Skeletal muscle satellite cell (primary cell): ENCODE results near the gene DYNC1I1.

ENCODE experiments used
- H3K27me3 ChIP-seq: 2 replicates; pipeline ENCODE4 v1.7.0; 2013; ENCODE audit warnings: low read length; ENCODE audit not compliant: control insufficient read depth, insufficient read depth
- H3K36me3 ChIP-seq: 2 replicates; pipeline ENCODE4 v1.7.0; 2013; ENCODE audit warnings: mild to moderate bottlenecking, control low read depth, low read length; ENCODE audit not compliant: insufficient read depth
- H3K4me1 ChIP-seq: 2 replicates; pipeline ENCODE4 v1.7.0; 2013; ENCODE audit warnings: low read length; ENCODE audit not compliant: control insufficient read depth, insufficient read depth
- H3K4me2 ChIP-seq: 2 replicates; pipeline ENCODE4 v1.7.0; 2013; ENCODE audit warnings: mild to moderate bottlenecking, low read length
- H3K4me3 ChIP-seq: 2 replicates; pipeline ENCODE4 v1.7.0; 2013; ENCODE audit warnings: low read length
- H3K9ac ChIP-seq: 2 replicates; pipeline ENCODE4 v1.7.0; 2013; ENCODE audit warnings: mild to moderate bottlenecking, low read depth, low read length, moderate library complexity
- H3K9me3 ChIP-seq: replicated peaks from 2 replicates; pipeline ENCODE4 v1.7.0; 2013; ENCODE audit warnings: mild to moderate bottlenecking, control low read depth, low read length

DYNC1I1 gene

DNA sequence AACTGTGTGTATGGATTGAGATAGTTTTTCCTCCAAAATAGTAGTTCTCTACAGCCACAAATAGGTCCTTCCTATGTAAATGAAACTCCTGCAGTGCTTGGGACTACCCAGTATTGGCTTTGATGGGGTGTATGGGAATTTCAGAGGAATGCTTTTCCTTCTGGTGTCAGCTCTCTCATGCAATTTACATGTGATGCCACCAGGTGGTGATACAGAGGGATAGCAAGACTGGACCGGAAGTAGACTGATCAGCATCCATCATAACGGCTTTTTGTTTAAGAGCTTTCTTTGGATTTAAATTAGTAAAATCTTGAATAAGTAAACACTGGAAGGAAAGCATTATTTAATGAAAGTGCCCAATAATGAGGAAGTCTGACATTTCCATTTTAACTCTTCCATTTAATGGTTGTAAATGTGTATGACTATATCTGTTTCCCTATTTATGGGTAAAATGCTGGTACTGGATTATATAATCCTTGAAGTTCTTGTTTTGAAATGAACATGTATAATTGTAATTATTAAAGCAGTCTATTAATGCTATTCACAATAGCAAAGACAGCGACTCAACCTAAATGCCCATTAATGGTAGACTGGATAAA is 22.7 kb downstream of the DYNC1I1 start:
- Histone ChIP-seq H3K4me2 (no peak overlapping the region), H3K9ac (no peak overlapping the region), H3K27me3 (no peaks in the 10 kb centered on the region), H3K4me3 (no peak overlapping the region), H3K4me1 (peaks cover 9% of the 10 kb centered on the region), H3K9me3 (no peaks in the 10 kb centered on the region), H3K36me3 (no peaks in the 10 kb centered on the region)

DNA sequence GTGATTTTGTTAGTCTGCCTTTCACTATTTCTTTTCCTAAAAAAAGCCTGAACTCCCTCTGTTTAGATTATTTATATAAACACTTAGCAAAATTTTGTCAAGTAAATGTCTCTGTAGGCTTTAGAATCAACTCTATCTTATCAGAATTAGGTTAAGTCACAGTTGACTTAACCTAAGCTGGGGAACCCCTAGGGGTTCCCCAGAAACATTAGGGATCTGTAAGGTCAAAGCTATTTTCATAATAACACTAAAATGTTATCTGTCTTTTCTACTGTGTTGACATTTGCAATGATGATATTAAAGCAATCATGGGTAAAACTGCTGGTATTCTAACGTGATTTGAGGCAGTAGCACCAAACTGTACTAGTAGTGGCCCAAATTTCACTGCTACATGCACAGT is 24.3 kb downstream of the DYNC1I1 start:
- Histone ChIP-seq H3K4me2 (no peak overlapping the region), H3K4me1 (peaks cover 9% of the 10 kb centered on the region), H3K36me3 (no peaks in the 10 kb centered on the region)

DNA sequence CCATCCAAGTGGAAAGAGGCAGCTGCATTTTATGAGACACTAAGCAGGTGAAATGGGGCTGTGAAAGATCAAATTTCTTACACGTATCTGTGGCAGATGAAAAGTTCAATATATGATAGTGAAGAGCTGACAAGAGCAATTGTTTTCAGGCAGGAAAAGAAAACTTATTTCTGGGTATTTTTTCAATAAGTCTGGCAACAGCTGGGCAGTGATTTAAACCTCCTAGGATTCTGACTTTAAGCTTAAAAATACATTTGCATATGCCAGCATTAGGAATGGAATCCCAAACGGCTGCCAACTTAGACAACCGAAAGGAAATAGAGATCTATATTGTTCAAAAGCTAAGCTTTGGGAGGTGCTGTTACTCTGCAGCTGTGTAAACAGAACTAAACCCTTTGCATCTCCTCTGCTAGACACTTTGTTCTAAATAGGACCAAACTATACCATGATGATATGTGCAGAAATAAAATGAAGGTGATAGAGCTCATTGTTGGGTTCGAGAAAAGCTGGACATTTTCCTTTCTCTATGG is 26.1 kb downstream of the DYNC1I1 start:
- Histone ChIP-seq H3K4me3 (peak overlapping the region; percentile 33), H3K27me3 (no peaks in the 10 kb centered on the region), H3K4me2 (peak overlapping the region; percentile 69), H3K9me3 (no peaks in the 10 kb centered on the region), H3K9ac (peak overlapping the region; percentile 21), H3K4me1 (peaks cover 9% of the 10 kb centered on the region), H3K36me3 (no peaks in the 10 kb centered on the region)

More for the DNA sequence above, 24.3 kb downstream of the DYNC1I1 start:
- H3K4me3 ChIP-seq: no peak overlapping the region
- no peaks in the 10 kb centered on the region for H3K9me3 ChIP-seq
- H3K9ac ChIP-seq: no peak overlapping the region
- no peaks in the 10 kb centered on the region for H3K27me3 ChIP-seq

DNA sequence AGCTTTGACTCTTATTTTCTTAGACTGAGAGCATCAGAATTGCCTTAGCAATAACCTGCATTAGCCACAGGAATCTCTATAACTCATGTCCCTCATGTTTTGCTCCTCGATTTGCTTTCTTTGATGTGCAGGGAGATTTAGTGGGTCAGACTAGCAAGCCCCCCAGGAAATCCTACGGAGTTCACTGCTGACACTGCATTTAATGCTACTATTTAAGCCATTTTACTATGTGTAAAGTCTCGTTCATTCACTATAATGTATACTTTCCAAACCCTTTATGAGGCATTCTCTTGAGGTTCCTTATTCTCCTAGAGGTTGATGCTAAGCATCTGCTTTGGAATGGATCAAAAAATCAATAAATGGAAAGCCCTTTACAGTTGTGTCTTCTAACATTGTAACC is 28.4 kb downstream of the DYNC1I1 start:
- Histone ChIP-seq H3K4me1 (peaks cover 9% of the 10 kb centered on the region), H3K4me2 (no peak overlapping the region), H3K36me3 (no peaks in the 10 kb centered on the region), H3K9me3 (no peaks in the 10 kb centered on the region), H3K27me3 (no peaks in the 10 kb centered on the region), H3K9ac (no peak overlapping the region), H3K4me3 (no peak overlapping the region)

DNA sequence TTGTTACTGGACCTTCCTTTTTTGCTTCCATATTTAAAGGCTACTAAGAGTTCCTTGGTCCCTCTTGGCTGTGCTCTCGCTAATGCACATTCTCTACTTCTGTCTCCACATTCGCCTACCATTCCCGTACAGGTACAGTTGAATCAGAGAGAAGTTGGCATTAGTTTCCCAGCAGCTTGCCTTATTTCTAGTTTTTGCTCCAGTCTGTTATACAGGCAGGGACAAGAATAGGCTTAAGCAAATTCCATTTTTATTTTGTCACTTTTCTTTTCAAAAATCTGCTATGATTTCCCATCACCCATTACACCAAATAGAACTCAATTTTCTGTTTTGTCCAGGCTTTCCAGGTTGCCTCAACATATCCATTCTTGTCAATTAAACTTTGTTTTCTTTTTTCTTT is 29.9 kb downstream of the DYNC1I1 start:
- Histone ChIP-seq H3K9me3 (no peaks in the 10 kb centered on the region), H3K27me3 (no peaks in the 10 kb centered on the region), H3K9ac (no peak overlapping the region), H3K36me3 (no peaks in the 10 kb centered on the region), H3K4me3 (no peak overlapping the region), H3K4me1 (peaks cover 9% of the 10 kb centered on the region), H3K4me2 (no peak overlapping the region)

DNA sequence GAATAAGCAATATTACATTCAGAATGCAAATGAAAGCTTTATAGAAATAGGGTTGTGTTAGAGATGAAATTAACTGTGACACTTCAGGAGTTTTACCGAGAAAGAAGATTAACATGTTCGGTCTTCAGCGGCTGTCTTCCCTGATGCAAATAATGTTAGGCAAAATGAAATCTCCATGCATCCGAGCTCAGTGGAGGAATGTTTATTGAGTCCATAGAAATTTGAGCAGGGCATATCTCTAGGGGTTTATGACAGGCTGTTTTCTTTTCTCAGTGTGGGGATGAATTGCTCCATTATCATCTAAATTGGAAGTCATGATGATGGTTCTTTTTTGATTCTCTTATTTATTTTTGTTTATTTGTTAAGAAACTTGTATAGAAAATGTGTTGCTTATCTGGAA is 31.7 kb downstream of the DYNC1I1 start:
- H3K27me3 ChIP-seq: no peaks in the 10 kb centered on the region

DNA sequence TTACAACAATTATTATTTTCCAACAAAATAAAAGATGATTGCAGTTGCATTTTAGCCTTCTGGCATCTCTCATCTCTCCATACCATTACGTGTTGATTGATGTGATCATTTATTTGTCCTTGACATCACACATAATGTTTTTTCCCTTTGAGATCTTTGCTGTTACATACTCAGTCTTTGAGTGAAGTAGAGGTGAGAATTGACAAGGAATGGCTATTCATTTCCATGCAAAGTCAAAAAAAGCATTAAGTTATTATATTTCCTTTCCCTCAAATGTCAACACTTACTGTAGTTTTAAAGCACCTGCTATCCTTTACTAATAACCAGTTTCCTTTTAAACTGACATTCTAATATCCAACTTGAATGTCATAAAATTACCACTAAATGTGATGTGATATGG is 33.6 kb downstream of the DYNC1I1 start:
- H3K9ac ChIP-seq: no peak overlapping the region
- no peaks in the 10 kb centered on the region for H3K27me3 ChIP-seq
- H3K9me3 ChIP-seq: no peaks in the 10 kb centered on the region
- H3K4me3 ChIP-seq: no peak overlapping the region
- no peak overlapping the region for H3K4me2 ChIP-seq
- H3K36me3 ChIP-seq: no peaks in the 10 kb centered on the region
- no peaks in the 10 kb centered on the region for H3K4me1 ChIP-seq

More for the DNA sequence above, 31.7 kb downstream of the DYNC1I1 start:
- H3K4me1 ChIP-seq: no peaks in the 10 kb centered on the region
- H3K36me3 ChIP-seq: no peaks in the 10 kb centered on the region
- no peak overlapping the region for H3K4me2 ChIP-seq
- no peaks in the 10 kb centered on the region for H3K9me3 ChIP-seq
- H3K4me3 ChIP-seq: no peak overlapping the region
- no peak overlapping the region for H3K9ac ChIP-seq

DNA sequence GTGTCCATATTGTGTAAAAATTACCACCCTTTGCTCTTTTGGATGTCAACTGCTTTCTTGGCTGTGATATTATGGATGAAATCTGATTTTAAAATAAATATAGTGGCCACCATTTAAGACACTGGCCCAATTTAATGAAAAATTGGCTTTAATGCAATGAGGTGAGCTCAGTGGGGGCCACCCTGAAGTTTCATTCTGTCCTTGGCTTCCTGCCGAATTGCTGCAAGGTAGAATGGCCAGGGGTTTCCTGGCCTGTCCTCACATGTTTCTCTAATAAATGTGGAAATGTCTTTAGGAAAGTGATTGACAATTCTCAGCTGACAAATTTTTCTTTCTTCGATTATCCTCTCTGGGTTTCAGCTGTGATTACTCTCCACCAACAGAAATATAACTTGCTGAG is 36.0 kb downstream of the DYNC1I1 start:
- Histone ChIP-seq H3K36me3 (no peaks in the 10 kb centered on the region), H3K4me3 (no peak overlapping the region), H3K9ac (no peak overlapping the region), H3K4me2 (no peak overlapping the region), H3K9me3 (no peaks in the 10 kb centered on the region), H3K4me1 (peaks cover 6% of the 10 kb centered on the region), H3K27me3 (no peaks in the 10 kb centered on the region)

DNA sequence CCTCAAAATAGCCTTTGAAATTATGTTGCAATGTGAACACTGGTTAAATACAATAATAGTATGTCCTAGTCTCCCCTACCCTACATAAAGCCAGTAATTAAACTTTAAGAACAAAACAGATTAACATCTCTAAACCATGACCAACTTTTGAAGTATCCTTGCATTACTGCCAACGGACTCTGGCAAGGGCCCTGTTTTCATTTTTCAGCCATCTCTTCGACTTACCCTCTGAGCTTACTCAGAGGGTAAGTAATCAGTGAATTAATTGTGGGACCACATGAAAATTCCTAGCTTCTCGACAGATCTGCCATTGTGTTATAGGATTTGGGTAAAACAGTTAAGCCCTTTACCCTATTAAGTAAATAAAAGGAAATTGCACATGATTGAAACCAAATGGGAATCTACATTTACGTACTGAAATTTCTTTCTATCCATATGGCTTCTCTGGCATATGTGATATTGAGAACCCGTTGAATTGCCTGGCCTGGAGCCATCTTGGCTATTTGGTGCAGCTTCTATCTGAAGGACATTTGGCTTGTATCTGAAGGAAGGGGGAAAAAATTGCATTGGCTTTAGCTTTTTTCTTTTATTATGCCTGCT is 39.6 kb downstream of the DYNC1I1 start:
- Histone ChIP-seq H3K4me2 (no peak overlapping the region), H3K4me1 (peaks cover 6% of the 10 kb centered on the region), H3K9me3 (no peaks in the 10 kb centered on the region), H3K4me3 (no peak overlapping the region), H3K36me3 (no peaks in the 10 kb centered on the region), H3K9ac (no peak overlapping the region), H3K27me3 (no peaks in the 10 kb centered on the region)

DNA sequence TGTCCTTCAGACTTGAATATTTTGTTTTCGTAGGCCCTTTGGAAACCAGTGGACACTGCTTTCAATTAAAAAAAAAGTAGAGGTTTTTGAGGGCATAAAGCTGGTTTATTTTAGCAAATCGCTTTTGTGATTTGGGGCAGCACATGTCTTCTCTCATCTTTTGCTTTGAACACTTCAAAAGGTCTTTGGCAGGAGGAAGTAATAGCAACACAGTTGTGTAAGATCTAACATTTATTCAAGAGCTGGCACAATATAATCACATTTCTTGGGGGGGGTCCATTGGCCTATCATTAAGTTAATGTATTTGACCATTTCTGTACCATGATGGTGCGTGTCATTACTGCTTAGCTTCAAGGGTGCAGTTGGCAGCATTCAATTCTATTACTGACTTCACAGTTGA is 42.4 kb downstream of the DYNC1I1 start:
- no peaks in the 10 kb centered on the region for H3K36me3 ChIP-seq
- H3K4me1 ChIP-seq: peaks cover 6% of the 10 kb centered on the region
- H3K9me3 ChIP-seq: no peaks in the 10 kb centered on the region
- no peaks in the 10 kb centered on the region for H3K27me3 ChIP-seq
- no peak overlapping the region for H3K4me3 ChIP-seq
- H3K4me2 ChIP-seq: no peak overlapping the region
- no peak overlapping the region for H3K9ac ChIP-seq

DNA sequence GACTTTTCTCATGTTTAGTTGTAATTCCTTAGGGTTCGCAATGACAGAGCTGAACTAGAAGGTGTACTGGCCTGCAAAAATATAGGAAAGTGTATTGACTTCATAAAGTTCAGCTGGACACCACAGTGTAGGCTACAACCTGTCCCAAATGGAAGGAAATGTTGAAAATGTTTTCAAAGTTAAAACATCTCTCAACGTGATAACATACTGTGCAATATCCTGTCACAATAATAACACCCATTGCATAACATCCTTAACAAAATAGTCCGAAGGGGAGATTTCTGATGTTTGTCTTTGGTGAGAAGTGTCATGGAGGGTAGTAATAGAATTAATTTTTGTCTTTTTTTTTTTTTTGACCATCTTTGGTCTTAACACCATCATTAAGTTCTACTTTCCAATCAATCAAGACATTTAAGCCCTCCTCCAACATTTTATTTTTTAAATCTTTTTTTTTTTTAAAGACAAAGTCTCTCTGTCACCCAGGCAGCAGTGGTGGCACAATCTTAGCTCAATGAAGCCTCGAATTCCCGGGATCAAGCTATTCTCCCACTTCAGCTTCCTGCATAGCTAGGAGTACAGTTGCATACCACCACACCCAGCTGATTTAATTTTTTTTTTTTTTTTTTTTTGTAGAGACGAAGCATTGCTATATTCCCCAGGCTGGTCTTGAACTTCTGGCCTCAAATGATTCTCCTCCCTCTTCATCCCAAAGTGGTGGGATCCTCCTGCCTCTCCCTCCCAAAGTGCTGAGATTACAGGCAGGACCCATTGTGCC is 45.7 kb downstream of the DYNC1I1 start:
- Histone ChIP-seq H3K36me3 (no peaks in the 10 kb centered on the region), H3K9ac (no peak overlapping the region), H3K9me3 (no peaks in the 10 kb centered on the region), H3K4me3 (no peak overlapping the region), H3K27me3 (no peaks in the 10 kb centered on the region), H3K4me1 (no peaks in the 10 kb centered on the region), H3K4me2 (no peak overlapping the region)
